Measurements from ENCODE around the gene GPATCH2L. TPM values are rescaled to one million over a fixed set of nuclear protein-coding genes. Genes with fewer than 3 reads are reported as not detected.
A peak's percentile ranks its signal among the peaks of the same experiment; 100 is the strongest.

The GPATCH2L gene
- total RNA-seq, 2 donors from 2014 or later = 111 to 116 TPM

- Mint-ChIP-seq H3K9me3 (no peaks in the 10 kb centered on the region), H3K4me1 (peaks cover 36% of the 10 kb centered on the region), H3K27me3 (ENCODE audit: insufficient read depth) (peaks cover 20% of the 10 kb centered on the region), H3K27ac (no peak overlapping the region), H3K36me3 (ENCODE audit: low read depth) (no peaks in the 10 kb centered on the region), H3K4me3 (no peak overlapping the region)
- H3K4me3 ChIP-seq (ENCODE audit: low read length) = peak overlapping the region; percentile 55
- no peaks in the 10 kb centered on the region for H3K9me3 ChIP-seq (ENCODE audit: control insufficient read depth, low read length)
- no peak overlapping the region for H3K9ac ChIP-seq (ENCODE audit: extremely low read depth, low read length, poor library complexity, severe bottlenecking)
- H3K4me1 ChIP-seq (ENCODE audit: control insufficient read depth, insufficient read depth, low read length) = peaks cover 12% of the 10 kb centered on the region
- no peaks in the 10 kb centered on the region for H3K36me3 ChIP-seq (ENCODE audit: control insufficient read depth, insufficient read depth, low read length)
- DNase-seq = peak; percentile 14
- no peak overlapping the region for H3K27ac ChIP-seq (ENCODE audit: low read depth, low read length)
- TF ChIP-seq, protein P1, sequence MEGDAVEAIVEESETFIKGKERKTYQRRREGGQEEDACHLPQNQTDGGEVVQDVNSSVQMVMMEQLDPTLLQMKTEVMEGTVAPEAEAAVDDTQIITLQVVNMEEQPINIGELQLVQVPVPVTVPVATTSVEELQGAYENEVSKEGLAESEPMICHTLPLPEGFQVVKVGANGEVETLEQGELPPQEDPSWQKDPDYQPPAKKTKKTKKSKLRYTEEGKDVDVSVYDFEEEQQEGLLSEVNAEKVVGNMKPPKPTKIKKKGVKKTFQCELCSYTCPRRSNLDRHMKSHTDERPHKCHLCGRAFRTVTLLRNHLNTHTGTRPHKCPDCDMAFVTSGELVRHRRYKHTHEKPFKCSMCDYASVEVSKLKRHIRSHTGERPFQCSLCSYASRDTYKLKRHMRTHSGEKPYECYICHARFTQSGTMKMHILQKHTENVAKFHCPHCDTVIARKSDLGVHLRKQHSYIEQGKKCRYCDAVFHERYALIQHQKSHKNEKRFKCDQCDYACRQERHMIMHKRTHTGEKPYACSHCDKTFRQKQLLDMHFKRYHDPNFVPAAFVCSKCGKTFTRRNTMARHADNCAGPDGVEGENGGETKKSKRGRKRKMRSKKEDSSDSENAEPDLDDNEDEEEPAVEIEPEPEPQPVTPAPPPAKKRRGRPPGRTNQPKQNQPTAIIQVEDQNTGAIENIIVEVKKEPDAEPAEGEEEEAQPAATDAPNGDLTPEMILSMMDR (conservative IDR thresholded peaks at IDR 0.05) = no peak
- no peaks in the 10 kb centered on the region for H3K27me3 ChIP-seq (ENCODE audit: control insufficient read depth, insufficient read depth, low read length, poor library complexity, severe bottlenecking)
- 77 to 78% methylated on average over 2 of the region's 2 CpGs for WGBS, 2 experiments (ENCODE audit: insufficient coverage in 1 of 2, insufficient read length in 1 of 2)
Observed at GRCh38 chr14:76260749-76261148, 109.0 kb downstream of the GPATCH2L start.

GRCh38 chr14:76261371-76261811 is 109.7 kb downstream of the GPATCH2L start:
- no peaks in the 10 kb centered on the region for H3K9me3 ChIP-seq (ENCODE audit: control insufficient read depth, low read length)
- H3K9me3 Mint-ChIP-seq = no peaks in the 10 kb centered on the region
- H3K27me3 Mint-ChIP-seq (ENCODE audit: insufficient read depth) = peaks cover 22% of the 10 kb centered on the region
- peak overlapping the region; percentile 94 for H3K27ac Mint-ChIP-seq
- peak; percentile 57 for DNase-seq
- peak overlapping the region; percentile 55 for H3K4me3 ChIP-seq (ENCODE audit: low read length)
- peak overlapping the region; percentile 4 for H3K4me3 Mint-ChIP-seq
- peaks cover 38% of the 10 kb centered on the region for H3K4me1 Mint-ChIP-seq
- H3K36me3 ChIP-seq (ENCODE audit: control insufficient read depth, insufficient read depth, low read length) = no peaks in the 10 kb centered on the region
- TF ChIP-seq, protein P1 (conservative IDR thresholded peaks at IDR 0.05) = no peak
- H3K9ac ChIP-seq (ENCODE audit: extremely low read depth, low read length, poor library complexity, severe bottlenecking) = peak overlapping the region; percentile 44
- peak overlapping the region; percentile 50 for H3K27ac ChIP-seq (ENCODE audit: low read depth, low read length)
- H3K36me3 Mint-ChIP-seq (ENCODE audit: low read depth) = peaks cover 2% of the 10 kb centered on the region
- 22 to 29% methylated on average over 6 of the region's 6 CpGs for WGBS, 2 experiments (ENCODE audit: insufficient coverage in 1 of 2, insufficient read length in 1 of 2)
- peaks cover 9% of the 10 kb centered on the region for H3K4me1 ChIP-seq (ENCODE audit: control insufficient read depth, insufficient read depth, low read length)
- no peaks in the 10 kb centered on the region for H3K27me3 ChIP-seq (ENCODE audit: control insufficient read depth, insufficient read depth, low read length, poor library complexity, severe bottlenecking)

GRCh38 chr14:76262641-76263040 is 110.9 kb downstream of the GPATCH2L start:
- H3K4me1 ChIP-seq (ENCODE audit: control insufficient read depth, insufficient read depth, low read length) = peaks cover 8% of the 10 kb centered on the region
- no peaks in the 10 kb centered on the region for H3K27me3 ChIP-seq (ENCODE audit: control insufficient read depth, insufficient read depth, low read length, poor library complexity, severe bottlenecking)
- Mint-ChIP-seq H3K36me3 (ENCODE audit: low read depth) (peaks cover 2% of the 10 kb centered on the region), H3K27me3 (ENCODE audit: insufficient read depth) (peaks cover 22% of the 10 kb centered on the region), H3K9me3 (no peaks in the 10 kb centered on the region), H3K27ac (no peak overlapping the region), H3K4me1 (peaks cover 25% of the 10 kb centered on the region), H3K4me3 (no peak overlapping the region)
- H3K9me3 ChIP-seq (ENCODE audit: control insufficient read depth, low read length) = no peaks in the 10 kb centered on the region
- H3K4me3 ChIP-seq (ENCODE audit: low read length) = no peak overlapping the region
- H3K36me3 ChIP-seq (ENCODE audit: control insufficient read depth, insufficient read depth, low read length) = no peaks in the 10 kb centered on the region
- 88 to 94% methylated on average over 4 to 5 of the region's 5 CpGs for WGBS, 2 experiments (ENCODE audit: insufficient coverage in 1 of 2, insufficient read length in 1 of 2)
- H3K9ac ChIP-seq (ENCODE audit: extremely low read depth, low read length, poor library complexity, severe bottlenecking) = no peak overlapping the region
- TF ChIP-seq, protein P1 (conservative IDR thresholded peaks at IDR 0.05) = no peak
- peak; percentile 13 for DNase-seq
- no peak overlapping the region for H3K27ac ChIP-seq (ENCODE audit: low read depth, low read length)

Other genes starting within 250 kb of the GPATCH2L start
- gene TGFB3, start 169.9 kb upstream of the GPATCH2L start, total RNA-seq = 1 to 10 TPM; 6.1 to 6.8 TPM
- 10 to 100 TPM; 46.3 to 49.6 TPM for gene IFT43, start 166.2 kb upstream of the GPATCH2L start, total RNA-seq
- gene ESRRB, start 224.2 kb downstream of the GPATCH2L start, total RNA-seq = 1 to 10 TPM; 1.1 to 1.2 TPM

Data from endodermal cell (in vitro differentiated cells).